Testis (tissue), 3 donors: Measurements from ENCODE around the gene CD96. TPM values are rescaled to one million over a fixed set of nuclear protein-coding genes. Genes with fewer than 3 reads are reported as not detected.

Experiments used
- DNase-seq: peaks from one replicate; pipeline ENCODE4 v3.0.0-alpha.2; 2019
- H3K27ac ChIP-seq, 2 donors: fragments of 200-600 bp; sonication (generic); one replicate each; pipeline ENCODE4 v1.5.1; 2019
- H3K27me3 ChIP-seq: fragments of 200-600 bp; sonication (generic); one replicate; pipeline ENCODE4 v1.5.1; 2019
- H3K36me3 ChIP-seq: fragments of 200-600 bp; sonication (generic); one replicate; pipeline ENCODE4 v1.5.1; 2017; ENCODE audit warnings: low read depth; ENCODE audit errors: missing control alignments
- H3K4me1 ChIP-seq: fragments of 200-600 bp; sonication (generic); one replicate; pipeline ENCODE4 v1.5.1; 2019
- H3K4me3 ChIP-seq, 2 donors: fragments of 200-600 bp; sonication (generic); one replicate each; pipeline ENCODE4 v1.5.1; 2017 to 2019
- H3K9me3 ChIP-seq: fragments of 200-600 bp; sonication (generic); one replicate; pipeline ENCODE4 v1.5.1; 2017
- CTCF ChIP-seq, 3 experiments: fragments of 450-650 bp in 2 of 3; fragments of 200-600 bp in 1 of 3; sonication (generic) in 1 of 3; IDR thresholded peaks; one replicate each; pipeline ENCODE4 v1.5.1; 2016 to 2019; ENCODE audit warnings: antibody characterized with exemption in 3 of 3, mild to moderate bottlenecking in 2 of 3, moderate library complexity in 1 of 3
- POLR2A ChIP-seq: fragments of 450-650 bp; IDR thresholded peaks from one replicate; pipeline ENCODE4 v1.6.1; 2017; ENCODE audit warnings: antibody characterized with exemption, mild to moderate bottlenecking, moderate library complexity
- WGBS, 2 donors: methylation state at CpG; one replicate each; pipeline ENCODE4 v1.1.5; 2018; 5-methylcytosine and 5-hydroxymethylcytosine counted together
- intact Hi-C: fragments of 100-400 bp; cut with DNase I; formaldehyde crosslinking; loops from one replicate; pipeline ENCODE4 v1.15.1; 2023; ENCODE audit warnings: low total_unique reads
- polyA plus RNA-seq: library from polyadenylated mRNA; stranded (reverse); fragments of 350-450 nt; fragmentation: Illumina TruSeq; extraction: RNeasy Lipid Tissue Mini Kit (QIAGEN cat#74804); gene quantifications from one replicate; pipeline ENCODE4 v1.2.3, GENCODE V29; 2014; ENCODE audit warnings: low read depth, low replicate concordance; ENCODE audit not compliant: insufficient read depth
- total RNA-seq, 2 donors: library from RNA; depleted of rRNA; stranded (reverse); fragments of >200 nt; gene quantifications; one replicate each; pipeline ENCODE4 v1.2.3, GENCODE V29; 2016

The CD96 gene
- total and polyA plus RNA-seq, 3 donors from 2014 or later = 0.16 to 1.5 (median 0.99) TPM

DNA sequence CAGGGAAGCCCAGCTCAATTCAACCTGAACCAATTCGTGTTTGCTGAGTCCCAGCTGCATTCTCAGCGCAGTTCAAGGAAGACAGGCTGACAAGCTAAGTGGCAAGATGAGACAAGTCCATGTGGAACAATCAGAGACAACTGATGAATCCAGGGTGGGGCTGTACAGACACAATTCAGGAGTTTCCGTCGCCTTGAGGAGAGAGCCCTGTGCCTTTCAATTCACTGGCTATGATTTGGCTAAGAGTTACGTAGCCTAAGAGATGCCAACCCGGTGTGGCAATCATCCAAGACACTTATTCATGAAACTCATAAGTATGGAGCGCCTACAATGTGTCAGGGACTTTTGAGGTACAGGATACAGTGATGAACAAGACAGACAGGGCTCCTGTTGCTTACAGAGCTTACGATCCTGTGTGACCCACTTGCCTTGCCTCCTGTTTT is 68.6 kb downstream of the CD96 start:
- no peak overlapping the region for H3K27ac ChIP-seq
- H3K4me1 ChIP-seq = no peaks in the 10 kb centered on the region
- no peaks in the 10 kb centered on the region for H3K27me3 ChIP-seq
- WGBS, 2 donors = 74 to 75% methylated on average over 8 of the region's 8 CpGs
- no peaks in the 10 kb centered on the region for H3K36me3 ChIP-seq
- no peaks in the 10 kb centered on the region for H3K9me3 ChIP-seq
- TF ChIP-seq CTCF (IDR thresholded peaks at IDR 0.05) (no peak), POLR2A (no peak)
- intact Hi-C loops = no loop called here
- DNase-seq = no peak
- no peak overlapping the region for H3K4me3 ChIP-seq

DNA sequence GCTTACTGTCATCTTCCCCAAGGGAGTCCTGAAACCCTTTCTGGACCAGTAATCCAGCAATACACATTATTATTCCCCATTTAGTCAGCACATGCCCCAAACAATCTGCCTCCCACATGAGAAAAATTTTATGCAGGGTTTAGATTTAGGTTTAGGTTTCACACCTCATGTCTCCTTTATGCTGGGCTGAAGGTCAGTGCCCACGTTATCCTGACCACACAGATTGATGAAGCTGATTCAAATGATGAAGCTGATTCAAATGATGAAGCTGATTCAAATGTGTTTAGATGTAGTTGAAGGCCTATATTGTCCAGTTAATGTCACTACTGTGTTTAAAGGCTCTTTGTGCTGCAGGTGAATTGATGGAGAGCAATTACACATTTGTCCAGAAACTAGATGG is 71.3 kb downstream of the CD96 start:
- intact Hi-C loops = no loop called here
- 73 to 83% methylated on average over 1 of the region's 1 CpG for WGBS, 2 donors
- Histone ChIP-seq H3K36me3 (no peaks in the 10 kb centered on the region), H3K9me3 (no peaks in the 10 kb centered on the region), H3K27ac (no peak overlapping the region), H3K4me3 (no peak overlapping the region), H3K4me1 (no peaks in the 10 kb centered on the region), H3K27me3 (no peaks in the 10 kb centered on the region)
- TF ChIP-seq CTCF (IDR thresholded peaks at IDR 0.05) (no peak), POLR2A (no peak)
- no peak for DNase-seq

- H3K36me3 ChIP-seq = no peaks in the 10 kb centered on the region
- no peaks in the 10 kb centered on the region for H3K9me3 ChIP-seq
- TF ChIP-seq CTCF (IDR thresholded peaks at IDR 0.05) (no peak), POLR2A (no peak)
- H3K27me3 ChIP-seq = no peaks in the 10 kb centered on the region
- H3K27ac ChIP-seq = no peak overlapping the region
- no peaks in the 10 kb centered on the region for H3K4me1 ChIP-seq
- 75 to 83% methylated on average over 3 of the region's 3 CpGs for WGBS, 2 donors
- intact Hi-C loops = no loop called here
- H3K4me3 ChIP-seq = no peak overlapping the region
- no peak for DNase-seq
Measured at GRCh38 chr3:111615880-111616279, 73.9 kb downstream of the CD96 start.

GRCh38 chr3:111616417-111617105 is 74.6 kb downstream of the CD96 start:
- no peak for DNase-seq
- TF ChIP-seq POLR2A (no peak), CTCF (IDR thresholded peaks at IDR 0.05) (no peak)
- no peaks in the 10 kb centered on the region for H3K27me3 ChIP-seq
- no peaks in the 10 kb centered on the region for H3K36me3 ChIP-seq
- whole genome bisulfite sequencing, 2 donors = 93 to 98% methylated on average over 6 of the region's 6 CpGs
- no peaks in the 10 kb centered on the region for H3K9me3 ChIP-seq
- intact Hi-C loops = no loop called here
- H3K27ac ChIP-seq = no peak overlapping the region
- H3K4me1 ChIP-seq = no peaks in the 10 kb centered on the region
- no peak overlapping the region for H3K4me3 ChIP-seq

- no peak for TF ChIP-seq POLR2A
- TF ChIP-seq CTCF (IDR thresholded peaks at IDR 0.05) = no peak
- intact Hi-C loops = no loop called here
- Histone ChIP-seq H3K4me3 (no peak overlapping the region), H3K27ac (no peak overlapping the region), H3K4me1 (no peaks in the 10 kb centered on the region), H3K9me3 (no peaks in the 10 kb centered on the region), H3K36me3 (no peaks in the 10 kb centered on the region), H3K27me3 (no peaks in the 10 kb centered on the region)
- DNase-seq = no peak
- WGBS, 2 donors = 60 to 96% methylated on average over 1 to 3 of the region's 3 CpGs
Measured at GRCh38 chr3:111617406-111617805, 75.4 kb downstream of the CD96 start.
